ENCODE data around the gene CLPX.
"Not testable (repeated sequence)": the region's sequence is repeated elsewhere in the genome, so short reads cannot be mapped to it uniquely, and the experiment has no call there.

The CLPX gene

GRCh38 chr15:65197337-65197645 lies 12.1 kb upstream of the CLPX start:
- DNase-seq (ENCODE audit: low spot score), result no peak
- TF ChIP-seq CTCF (IDR thresholded peaks at IDR 0.05; ENCODE audit: extremely low read depth, insufficient read depth, missing control alignments), result no peak
- in situ Hi-C loops (cut with MboI; ENCODE audit: low pct_unique_long_range_greater_than_20kb, low sequenced_read_pairs, unreplicated experiment), result loop anchor here (25.0 kb wide), 1 partner anchor 90 kb away; the partner anchor contains the start of genes PARP16 and RNU5A-1

- no peak for TF ChIP-seq CTCF (IDR thresholded peaks at IDR 0.05; ENCODE audit: extremely low read depth, insufficient read depth, missing control alignments)
- DNase-seq (ENCODE audit: low spot score), result no peak
- in situ Hi-C loops (cut with MboI; ENCODE audit: low pct_unique_long_range_greater_than_20kb, low sequenced_read_pairs, unreplicated experiment), result loop anchor here (25.0 kb wide), 1 partner anchor 91 kb away; the partner anchor contains the start of genes PARP16 and RNU5A-1
Measured at GRCh38 chr15:65196637-65197336, 11.6 kb upstream of the CLPX start.

- TF ChIP-seq CTCF (IDR thresholded peaks at IDR 0.05; ENCODE audit: extremely low read depth, insufficient read depth, missing control alignments), result no peak
- DNase-seq (ENCODE audit: low spot score), result no peak
- in situ Hi-C loops (cut with MboI; ENCODE audit: low pct_unique_long_range_greater_than_20kb, low sequenced_read_pairs, unreplicated experiment), result loop anchor here (25.0 kb wide), 1 partner anchor 92 kb away; the partner anchor contains the start of genes PARP16 and RNU5A-1
Measured at GRCh38 chr15:65195548-65195923, 10.4 kb upstream of the CLPX start.

- DNase-seq (ENCODE audit: low spot score), result no peak
- in situ Hi-C loops (cut with MboI; ENCODE audit: low pct_unique_long_range_greater_than_20kb, low sequenced_read_pairs, unreplicated experiment), result loop anchor here (25.0 kb wide), 1 partner anchor 92 kb away; the partner anchor contains the start of genes PARP16 and RNU5A-1
- no peak for TF ChIP-seq CTCF (IDR thresholded peaks at IDR 0.05; ENCODE audit: extremely low read depth, insufficient read depth, missing control alignments)
Measured at GRCh38 chr15:65194826-65195547, 9.8 kb upstream of the CLPX start.

GRCh38 chr15:65192016-65192415 lies 6.9 kb upstream of the CLPX start:
- in situ Hi-C loops (cut with MboI; ENCODE audit: low pct_unique_long_range_greater_than_20kb, low sequenced_read_pairs, unreplicated experiment), result loop anchor here (25.0 kb wide), 1 partner anchor 95 kb away; the partner anchor contains the start of genes PARP16 and RNU5A-1
- peak; percentile 10 for DNase-seq (ENCODE audit: low spot score)
- no peak for TF ChIP-seq CTCF (IDR thresholded peaks at IDR 0.05; ENCODE audit: extremely low read depth, insufficient read depth, missing control alignments)

- in situ Hi-C loops (cut with MboI; ENCODE audit: low pct_unique_long_range_greater_than_20kb, low sequenced_read_pairs, unreplicated experiment), result loop anchor here (25.0 kb wide), 1 partner anchor 98 kb away; the partner anchor contains the start of genes PARP16 and RNU5A-1
- peak; percentile 61 for DNase-seq (ENCODE audit: low spot score)
Measured at GRCh38 chr15:65189102-65189740, 4.1 kb upstream of the CLPX start.

GRCh38 chr15:65188472-65188871 lies 3.3 kb upstream of the CLPX start:
- in situ Hi-C loops (cut with MboI; ENCODE audit: low pct_unique_long_range_greater_than_20kb, low sequenced_read_pairs, unreplicated experiment), result loop anchor here (25.0 kb wide), 1 partner anchor 99 kb away; the partner anchor contains the start of genes PARP16 and RNU5A-1
- not testable (repeated sequence) for DNase-seq (ENCODE audit: low spot score)

More at GRCh38 chr15:65189102-65189740, 4.1 kb upstream of the CLPX start:
- peak; percentile 65 for TF ChIP-seq CTCF (IDR thresholded peaks at IDR 0.05; ENCODE audit: extremely low read depth, insufficient read depth, missing control alignments)

Measured in GM13977 (cell line).